GM12874 (cell line): Measurements from ENCODE around the gene NR3C1.

Experiments used
- CTCF ChIP-seq: IDR thresholded peaks from 2 replicates; pipeline ENCODE4 v1.5.1; 2011; ENCODE audit warnings: low read depth, mild to moderate bottlenecking, control low read depth, low read length, moderate library complexity; ENCODE audit not compliant: insufficient read depth

The NR3C1 gene

GRCh38 chr5:143258559-143259253 lies 144.8 kb downstream of the NR3C1 start:
- TF ChIP-seq CTCF, result no peak

GRCh38 chr5:143254819-143255218 lies 148.7 kb downstream of the NR3C1 start:
- no peak for TF ChIP-seq CTCF

GRCh38 chr5:143251946-143252345 lies 151.5 kb downstream of the NR3C1 start:
- no peak for TF ChIP-seq CTCF

GRCh38 chr5:143251190-143251589 lies 152.3 kb downstream of the NR3C1 start:
- no peak for TF ChIP-seq CTCF

GRCh38 chr5:143249851-143250250 lies 153.6 kb downstream of the NR3C1 start:
- TF ChIP-seq CTCF, result no peak

- TF ChIP-seq CTCF, result no peak
Observed at GRCh38 chr5:143248822-143249579, 154.5 kb downstream of the NR3C1 start.

- TF ChIP-seq CTCF, result no peak
Observed at GRCh38 chr5:143248391-143248790, 155.1 kb downstream of the NR3C1 start.
